Mesendoderm (in vitro differentiated cells): ENCODE measurements around the gene ADGRL3. TPM values are rescaled to one million over a fixed set of nuclear protein-coding genes. Genes with fewer than 3 reads are reported as not detected.

Experiments used
- DNase-seq: peaks from one replicate; pipeline ENCODE4 v3.0.0; 2013
- H2AK5ac ChIP-seq: 2 replicates; pipeline ENCODE4 v1.6.1; 2013; ENCODE audit warnings: low read length, inconsistent platforms
- H2BK120ac ChIP-seq: 2 replicates; pipeline ENCODE4 v1.6.1; 2013; ENCODE audit warnings: low read depth, mild to moderate bottlenecking, low read length, moderate library complexity, mixed read lengths
- H2BK15ac ChIP-seq: replicated peaks from 2 replicates; pipeline ENCODE4 v1.6.1; 2013; ENCODE audit warnings: low read depth, mild to moderate bottlenecking, moderate library complexity
- H2BK5ac ChIP-seq: 2 replicates; pipeline ENCODE4 v1.6.1; 2013; ENCODE audit warnings: low read length, inconsistent platforms
- H3K18ac ChIP-seq: 2 replicates; pipeline ENCODE4 v1.6.1; 2013; ENCODE audit warnings: mild to moderate bottlenecking, low read length, mixed read lengths
- H3K23ac ChIP-seq: one replicate; pipeline ENCODE4 v1.6.1; 2013; ENCODE audit warnings: low read length
- H3K27ac ChIP-seq: 2 replicates; pipeline ENCODE4 v1.5.1; 2013; ENCODE audit warnings: low read depth, mild to moderate bottlenecking, inconsistent platforms, low read length, moderate library complexity
- H3K27me3 ChIP-seq: 2 replicates; pipeline ENCODE4 v1.6.1; 2013; ENCODE audit warnings: low read length, control low read depth, mild to moderate bottlenecking, inconsistent platforms; ENCODE audit not compliant: insufficient read depth, poor library complexity
- H3K36me3 ChIP-seq: 2 replicates; pipeline ENCODE4 v1.6.1; 2013; ENCODE audit warnings: low read length, inconsistent platforms; ENCODE audit not compliant: control insufficient read depth, insufficient read depth
- H3K4ac ChIP-seq: one replicate; pipeline ENCODE4 v1.6.1; 2013; ENCODE audit warnings: low read depth, mild to moderate bottlenecking, low read length, moderate library complexity
- H3K4me1 ChIP-seq: 2 replicates; pipeline ENCODE4 v1.6.1; 2013; ENCODE audit warnings: low read depth, low read length, inconsistent platforms; ENCODE audit not compliant: control insufficient read depth
- H3K4me2 ChIP-seq: 2 replicates; pipeline ENCODE4 v1.6.1; 2013; ENCODE audit warnings: low read length
- H3K4me3 ChIP-seq: 2 replicates; pipeline ENCODE4 v1.5.1; 2013; ENCODE audit warnings: mild to moderate bottlenecking, low read length
- H3K56ac ChIP-seq: one replicate; pipeline ENCODE4 v1.6.1; 2013; ENCODE audit warnings: low read length
- H3K79me1 ChIP-seq: 2 replicates; pipeline ENCODE4 v1.6.1; 2013; ENCODE audit warnings: low read length, inconsistent platforms
- H3K79me2 ChIP-seq: 2 replicates; pipeline ENCODE4 v1.6.1; 2013; ENCODE audit warnings: mild to moderate bottlenecking, low read length; ENCODE audit not compliant: control insufficient read depth, insufficient read depth
- H3K9ac ChIP-seq: 2 replicates; pipeline ENCODE4 v1.6.1; 2013; ENCODE audit warnings: low read length, inconsistent platforms
- H4K5ac ChIP-seq: one replicate; pipeline ENCODE4 v1.6.1; 2013; ENCODE audit warnings: low read length
- H4K8ac ChIP-seq: one replicate; pipeline ENCODE4 v1.6.1; 2013; ENCODE audit warnings: low read depth, mild to moderate bottlenecking, control low read depth, low read length, moderate library complexity
- WGBS: extraction: QIAGEN DNeasy Blood & Tissue Kit; methylation state at CpG from one replicate; pipeline ENCODE4 v1.1.7; 2013; ENCODE audit warnings: low lambda C conversion rate, missing lambda C conversion rate; ENCODE audit not compliant: insufficient coverage; ENCODE audit errors: extremely low coverage; 5-methylcytosine and 5-hydroxymethylcytosine counted together
- small RNA-seq: library from polyadenylated mRNA; stranded (forward); fragments of <200 nt; extraction: miRNeasy Mini kit (QIAGEN cat#:217004); gene quantifications from one replicate; pipeline ENCODE3, GENCODE V24; 2013; ENCODE audit not compliant: insufficient read depth

Gene ADGRL3

GRCh38 chr4:62117886-62118285 lies 917.8 kb downstream of the ADGRL3 start:
- Histone ChIP-seq H4K8ac (peak overlapping the region; percentile 56), H3K4me2 (no peak overlapping the region), H2AK5ac (no peak overlapping the region), H2BK120ac (no peak overlapping the region), H3K23ac (no peak overlapping the region), H2BK5ac (no peak overlapping the region), H4K5ac (no peak overlapping the region), H3K79me1 (no peaks in the 10 kb centered on the region), H3K27ac (no peak overlapping the region), H3K18ac (no peak overlapping the region), H3K56ac (no peak overlapping the region), H3K4me3 (no peak overlapping the region), H3K4me1 (no peaks in the 10 kb centered on the region), H3K36me3 (no peaks in the 10 kb centered on the region), H3K79me2 (no peaks in the 10 kb centered on the region), H3K27me3 (no peaks in the 10 kb centered on the region), H2BK15ac (no peak overlapping the region), H3K9ac (no peak overlapping the region), H3K4ac (no peak overlapping the region)
- no CpG with 5 or more reads among the region's 2 CpGs for WGBS
- no peak for DNase-seq

GRCh38 chr4:62118558-62118957 lies 918.4 kb downstream of the ADGRL3 start:
- no peak overlapping the region for H4K8ac ChIP-seq
- no peak overlapping the region for H3K4ac ChIP-seq
- no peak overlapping the region for H2BK120ac ChIP-seq
- no peak overlapping the region for H3K4me3 ChIP-seq
- H3K23ac ChIP-seq: no peak overlapping the region
- no peak overlapping the region for H2BK15ac ChIP-seq
- no peaks in the 10 kb centered on the region for H3K79me2 ChIP-seq
- H3K18ac ChIP-seq: no peak overlapping the region
- no peak overlapping the region for H3K27ac ChIP-seq
- no peak overlapping the region for H3K56ac ChIP-seq
- H3K36me3 ChIP-seq: no peaks in the 10 kb centered on the region
- no peak overlapping the region for H3K9ac ChIP-seq
- no peak overlapping the region for H3K4me2 ChIP-seq
- no peaks in the 10 kb centered on the region for H3K79me1 ChIP-seq
- no CpG with 5 or more reads among the region's 2 CpGs for WGBS
- no peak overlapping the region for H4K5ac ChIP-seq
- no peaks in the 10 kb centered on the region for H3K27me3 ChIP-seq
- no peak overlapping the region for H2AK5ac ChIP-seq
- H3K4me1 ChIP-seq: no peaks in the 10 kb centered on the region
- no peak for DNase-seq
- H2BK5ac ChIP-seq: no peak overlapping the region

- Histone ChIP-seq H3K18ac (no peak overlapping the region), H2BK120ac (no peak overlapping the region), H3K9ac (no peak overlapping the region), H4K8ac (no peak overlapping the region), H3K36me3 (no peaks in the 10 kb centered on the region), H3K27ac (no peak overlapping the region), H2BK15ac (no peak overlapping the region), H3K56ac (no peak overlapping the region), H3K79me1 (no peaks in the 10 kb centered on the region), H3K4me2 (no peak overlapping the region), H3K4me1 (no peaks in the 10 kb centered on the region), H2AK5ac (no peak overlapping the region), H2BK5ac (no peak overlapping the region), H3K27me3 (no peaks in the 10 kb centered on the region), H3K23ac (no peak overlapping the region), H3K4me3 (no peak overlapping the region), H4K5ac (no peak overlapping the region), H3K4ac (no peak overlapping the region), H3K79me2 (no peaks in the 10 kb centered on the region)
- no peak for DNase-seq
Measured at GRCh38 chr4:62119195-62119594, 919.1 kb downstream of the ADGRL3 start.

GRCh38 chr4:62126064-62126732 lies 926.1 kb downstream of the ADGRL3 start:
- no peak overlapping the region for H3K4me2 ChIP-seq
- H3K18ac ChIP-seq: no peak overlapping the region
- H3K56ac ChIP-seq: no peak overlapping the region
- no peaks in the 10 kb centered on the region for H3K27me3 ChIP-seq
- no peak overlapping the region for H3K4me3 ChIP-seq
- H4K5ac ChIP-seq: no peak overlapping the region
- H3K79me2 ChIP-seq: no peaks in the 10 kb centered on the region
- no peak overlapping the region for H3K9ac ChIP-seq
- H3K36me3 ChIP-seq: no peaks in the 10 kb centered on the region
- H2AK5ac ChIP-seq: no peak overlapping the region
- H2BK120ac ChIP-seq: no peak overlapping the region
- no peak for DNase-seq
- H3K4ac ChIP-seq: no peak overlapping the region
- H4K8ac ChIP-seq: no peak overlapping the region
- H3K79me1 ChIP-seq: no peaks in the 10 kb centered on the region
- H2BK15ac ChIP-seq: no peak overlapping the region
- no peak overlapping the region for H3K27ac ChIP-seq
- no peaks in the 10 kb centered on the region for H3K4me1 ChIP-seq
- no peak overlapping the region for H2BK5ac ChIP-seq
- H3K23ac ChIP-seq: no peak overlapping the region

Small RNAs within 50 kb of the gene (small RNA-seq; reads per million reads assigned to genes)
- gene RF00019: not detected
